G401.6 (cell line): ENCODE data around the gene ATP9B.

ENCODE experiments used
- FAIRE-seq: peaks from 2 replicates; lab custom pipeline; 2012; peaks lifted over from hg19 to GRCh38; lab: Jason Lieb, UNC

The ATP9B gene

GRCh38 chr18:79413025-79413424, 343.8 kb downstream of the ATP9B start:
- no peak for FAIRE-seq

- FAIRE-seq, result no peak
These were observed 344.2 kb downstream of the ATP9B start for GRCh38 chr18:79413426-79413825.

- FAIRE-seq, result no peak
These were observed 344.7 kb downstream of the ATP9B start for GRCh38 chr18:79413901-79414300.

GRCh38 chr18:79416022-79416676, 347.0 kb downstream of the ATP9B start:
- FAIRE-seq, result no peak

GRCh38 chr18:79416677-79417052, 347.5 kb downstream of the ATP9B start:
- no peak for FAIRE-seq

- no peak for FAIRE-seq
These were observed 349.0 kb downstream of the ATP9B start for GRCh38 chr18:79418236-79418635.

GRCh38 chr18:79418642-79419041, 349.4 kb downstream of the ATP9B start:
- FAIRE-seq, result no peak

GRCh38 chr18:79420033-79420745, 351.0 kb downstream of the ATP9B start:
- FAIRE-seq, result no peak

GRCh38 chr18:79421275-79421857, 352.2 kb downstream of the ATP9B start:
- no peak for FAIRE-seq

- FAIRE-seq, result no peak
These were observed 353.0 kb downstream of the ATP9B start for GRCh38 chr18:79422022-79422782.

- no peak for FAIRE-seq
These were observed 353.6 kb downstream of the ATP9B start for GRCh38 chr18:79422783-79423165.

- FAIRE-seq, result no peak
These were observed 354.2 kb downstream of the ATP9B start for GRCh38 chr18:79423211-79424007.

GRCh38 chr18:79424008-79424565, 354.9 kb downstream of the ATP9B start:
- FAIRE-seq, result no peak

- no peak for FAIRE-seq
These were observed 355.8 kb downstream of the ATP9B start for GRCh38 chr18:79424880-79425568.

- no peak for FAIRE-seq
These were observed 356.3 kb downstream of the ATP9B start for GRCh38 chr18:79425569-79425886.

GRCh38 chr18:79426376-79427300, 357.4 kb downstream of the ATP9B start:
- FAIRE-seq, result no peak

- no peak for FAIRE-seq
These were observed 358.4 kb downstream of the ATP9B start for GRCh38 chr18:79427368-79428225.
